DOHH2 (cell line): Measurements from ENCODE around the gene PRX.

Experiments
- H3F3A ChIP-seq: fragments of 200-600 bp; sonication (generic), shearing (Covaris generic); 2 replicates; pipeline ENCODE4 v1.6.0; 2016; ENCODE audit warnings: antibody characterized with exemption, mild to moderate bottlenecking; ENCODE audit not compliant: control insufficient read depth, insufficient read depth
- H3K27ac ChIP-seq: fragments of 200-600 bp; sonication (generic); 2 replicates; pipeline ENCODE4 v1.5.1; 2014; ENCODE audit warnings: low read depth, mild to moderate bottlenecking, low read length, moderate library complexity
- H3K27me3 ChIP-seq: fragments of 200-600 bp; sonication (generic); 2 replicates; pipeline ENCODE4 v1.6.1; 2014; ENCODE audit warnings: mild to moderate bottlenecking, low read length, mixed read lengths; ENCODE audit not compliant: control insufficient read depth
- H3K36me3 ChIP-seq: fragments of 200-600 bp; sonication (generic); 2 replicates; pipeline ENCODE4 v1.6.1; 2014; ENCODE audit warnings: mild to moderate bottlenecking, low read length, moderate library complexity, mixed read lengths; ENCODE audit not compliant: control insufficient read depth
- H3K4me1 ChIP-seq: fragments of 200-600 bp; sonication (generic); 2 replicates; pipeline ENCODE4 v1.6.1; 2014; ENCODE audit warnings: mild to moderate bottlenecking, low read length, mixed read lengths; ENCODE audit not compliant: control insufficient read depth
- H3K4me2 ChIP-seq: fragments of 200-600 bp; sonication (generic); 2 replicates; pipeline ENCODE4 v1.6.0; 2014; ENCODE audit warnings: mild to moderate bottlenecking, low read length, moderate library complexity
- H3K4me3 ChIP-seq: fragments of 200-600 bp; sonication (generic); 2 replicates; pipeline ENCODE4 v1.5.1; 2014; ENCODE audit warnings: mild to moderate bottlenecking, low read length, mixed read lengths
- H3K79me2 ChIP-seq: fragments of 200-600 bp; sonication (generic); 2 replicates; pipeline ENCODE4 v1.6.1; 2014; ENCODE audit warnings: mild to moderate bottlenecking, low read length, mixed read lengths; ENCODE audit not compliant: control insufficient read depth
- H3K9me2 ChIP-seq: fragments of 200-600 bp; sonication (generic); replicated peaks from 2 replicates; pipeline ENCODE4 v1.6.1; 2014; ENCODE audit warnings: mild to moderate bottlenecking, low read length, mixed read lengths; ENCODE audit not compliant: control insufficient read depth
- H3K9me3 ChIP-seq: fragments of 200-600 bp; sonication (generic); 2 replicates; pipeline ENCODE4 v1.6.1; 2014; ENCODE audit warnings: antibody characterized with exemption, low read length, mixed read lengths; ENCODE audit not compliant: control insufficient read depth, insufficient read depth
- H4K20me1 ChIP-seq: fragments of 200-600 bp; sonication (generic); 2 replicates; pipeline ENCODE4 v1.6.0; 2014; ENCODE audit warnings: low read depth, mild to moderate bottlenecking, antibody characterized with exemption, low read length, moderate library complexity; ENCODE audit not compliant: control insufficient read depth, insufficient read depth
- CTCF ChIP-seq: fragments of 200-600 bp; sonication (generic); IDR thresholded peaks from one replicate; pipeline ENCODE4 v1.5.1; 2014; ENCODE audit warnings: antibody characterized with exemption, mild to moderate bottlenecking, low read depth, low read length; ENCODE audit not compliant: poor library complexity, severe bottlenecking
- EZH2phosphoT487 ChIP-seq: fragments of 200-600 bp; sonication (generic); IDR thresholded peaks from 2 replicates; pipeline ENCODE4 v1.6.1; 2017; ENCODE audit warnings: borderline replicate concordance, mild to moderate bottlenecking, antibody characterized with exemption, low read length, moderate library complexity, mixed read lengths

PRX gene

GRCh38 chr19:40413291-40413845, at the start of gene PRX:
PRX (minus strand) TSS chr19:40413378; CDS start chr19:40407932, 5,446 bp downstream.
- no peaks in the 10 kb centered on the region for H3K9me3 ChIP-seq
- no peaks in the 10 kb centered on the region for H3K9me2 ChIP-seq
- H3K4me2 ChIP-seq = 0 out of 2 replicates have a peak within 1 kb of the TSS, but pooled peaks have one; percentile 66
- TF ChIP-seq CTCF (no peak), EZH2phosphoT487 (no peak)
- peaks cover 75% of the 10 kb centered on the region for H3K4me1 ChIP-seq
- H3K27me3 ChIP-seq = no peaks in the 10 kb centered on the region
- H4K20me1 ChIP-seq = no peaks in the 10 kb centered on the region
- H3K36me3 ChIP-seq = no peaks in the 10 kb centered on the region
- H3K79me2 ChIP-seq = no peaks in the 10 kb centered on the region
- no peak within 1 kb of the TSS for H3K27ac ChIP-seq
- no peak within 1 kb of the TSS for H3K4me3 ChIP-seq
- H3F3A ChIP-seq = peaks cover 12% of the 10 kb centered on the region

- H3K4me1 ChIP-seq = peaks cover 35% of the 10 kb centered on the region
Observed at GRCh38 chr19:40461669-40462221, 48.6 kb upstream of the PRX start.

GRCh38 chr19:40460185-40460584, 47.0 kb upstream of the PRX start:
- no peaks in the 10 kb centered on the region for H3K9me3 ChIP-seq
- no peaks in the 10 kb centered on the region for H4K20me1 ChIP-seq
- H3F3A ChIP-seq = no peaks in the 10 kb centered on the region
- H3K27ac ChIP-seq = no peak overlapping the region
- H3K27me3 ChIP-seq = no peaks in the 10 kb centered on the region
- peaks cover 24% of the 10 kb centered on the region for H3K4me1 ChIP-seq
- H3K79me2 ChIP-seq = no peaks in the 10 kb centered on the region
- H3K4me2 ChIP-seq = no peak overlapping the region
- no peak overlapping the region for H3K4me3 ChIP-seq
- no peaks in the 10 kb centered on the region for H3K9me2 ChIP-seq
- H3K36me3 ChIP-seq = no peaks in the 10 kb centered on the region
- TF ChIP-seq EZH2phosphoT487 = no peak

More at GRCh38 chr19:40461669-40462221, 48.6 kb upstream of the PRX start:
- Histone ChIP-seq H3K4me2 (peak overlapping the region; percentile 18; the same call in 1 of the 2 replicates), H3K9me2 (no peaks in the 10 kb centered on the region), H3K9me3 (no peaks in the 10 kb centered on the region), H3K4me3 (no peak overlapping the region), H3K36me3 (no peaks in the 10 kb centered on the region), H3K27ac (no peak overlapping the region), H3K27me3 (peaks cover 7% of the 10 kb centered on the region), H3F3A (no peaks in the 10 kb centered on the region), H4K20me1 (no peaks in the 10 kb centered on the region), H3K79me2 (no peaks in the 10 kb centered on the region)
- TF ChIP-seq EZH2phosphoT487 (no peak), CTCF (no peak)

GRCh38 chr19:40458597-40458974, 45.4 kb upstream of the PRX start:
- H3F3A ChIP-seq = no peaks in the 10 kb centered on the region
- no peaks in the 10 kb centered on the region for H3K9me3 ChIP-seq
- H3K27me3 ChIP-seq = no peaks in the 10 kb centered on the region
- H3K27ac ChIP-seq = no peak overlapping the region
- H3K9me2 ChIP-seq = no peaks in the 10 kb centered on the region
- no peaks in the 10 kb centered on the region for H3K79me2 ChIP-seq
- H3K4me3 ChIP-seq = no peak overlapping the region
- no peak overlapping the region for H3K4me2 ChIP-seq
- H4K20me1 ChIP-seq = no peaks in the 10 kb centered on the region
- TF ChIP-seq CTCF (no peak), EZH2phosphoT487 (no peak)
- peaks cover 13% of the 10 kb centered on the region for H3K4me1 ChIP-seq
- no peaks in the 10 kb centered on the region for H3K36me3 ChIP-seq
